ENCODE measurements around the gene RAB5B.
A peak's percentile ranks its signal among the peaks of the same experiment; 100 is the strongest.

The RAB5B gene, protein sequence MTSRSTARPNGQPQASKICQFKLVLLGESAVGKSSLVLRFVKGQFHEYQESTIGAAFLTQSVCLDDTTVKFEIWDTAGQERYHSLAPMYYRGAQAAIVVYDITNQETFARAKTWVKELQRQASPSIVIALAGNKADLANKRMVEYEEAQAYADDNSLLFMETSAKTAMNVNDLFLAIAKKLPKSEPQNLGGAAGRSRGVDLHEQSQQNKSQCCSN

DNA sequence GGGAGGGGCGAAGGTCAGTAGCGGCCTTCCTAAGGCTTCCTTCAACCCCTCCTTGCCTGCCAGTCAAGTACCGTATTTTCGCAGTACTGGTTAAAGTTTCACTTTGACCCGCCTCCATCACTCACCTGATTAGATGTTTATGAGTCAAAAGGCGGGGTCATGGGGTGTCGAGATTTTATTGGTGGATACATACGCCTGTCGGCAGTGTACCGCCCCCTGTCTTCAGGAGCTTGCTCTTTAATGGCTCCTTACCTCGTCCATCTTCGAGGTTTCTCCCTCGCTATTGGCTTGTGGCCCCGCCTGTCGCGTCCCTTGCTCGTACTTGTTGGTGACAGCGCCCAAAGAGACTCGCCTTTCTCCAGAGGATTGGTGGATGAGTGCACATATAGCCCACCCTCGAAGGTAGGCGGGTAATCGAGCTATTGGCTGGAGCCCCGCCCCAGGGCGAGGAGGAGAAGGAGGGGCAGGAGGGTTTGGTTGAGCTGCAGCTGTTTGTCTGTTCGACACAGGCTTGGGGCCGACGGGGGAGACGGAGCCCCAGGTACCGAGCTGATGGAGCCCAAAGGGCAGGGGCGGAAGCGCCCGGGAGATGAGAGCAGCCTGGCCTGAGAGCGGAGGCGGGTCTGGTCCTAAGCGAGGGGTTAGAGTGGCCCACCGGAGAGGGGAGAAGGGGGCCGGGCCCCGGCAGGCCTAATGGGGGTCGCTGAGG is at the start of gene RAB5B:
RAB5B (plus strand) TSS at position 480 of the 709 bp plus-strand sequence. CDS start 12,883 bp downstream, outside the sequence.
- peak; percentile 95 for DNase-seq (ENCODE audit: low read depth)

DNA sequence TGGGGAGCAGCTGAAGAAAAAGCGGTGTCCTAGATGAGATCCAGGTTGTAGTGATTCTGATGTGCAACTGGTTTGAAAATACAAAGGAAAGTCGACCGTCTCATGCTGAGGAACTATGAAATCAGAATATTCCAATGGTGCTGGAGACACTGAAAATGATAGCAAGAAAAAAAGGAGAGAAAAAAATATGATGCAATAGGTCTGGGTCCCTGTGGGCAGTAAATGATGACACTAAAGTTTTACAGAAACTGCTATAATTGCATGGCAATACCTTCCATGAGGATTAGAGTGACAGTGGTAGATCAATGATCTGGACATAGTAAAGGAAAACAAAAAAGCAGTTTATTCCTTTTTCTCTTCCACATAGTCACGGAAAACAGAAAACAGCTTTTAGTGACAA is 48.5 kb upstream of the RAB5B start:
- no peak for DNase-seq (ENCODE audit: low read depth)

- no peak for DNase-seq (ENCODE audit: low read depth)
These were observed 47.8 kb upstream of the RAB5B start for GRCh38 chr12:55925870-55926737.

DNA sequence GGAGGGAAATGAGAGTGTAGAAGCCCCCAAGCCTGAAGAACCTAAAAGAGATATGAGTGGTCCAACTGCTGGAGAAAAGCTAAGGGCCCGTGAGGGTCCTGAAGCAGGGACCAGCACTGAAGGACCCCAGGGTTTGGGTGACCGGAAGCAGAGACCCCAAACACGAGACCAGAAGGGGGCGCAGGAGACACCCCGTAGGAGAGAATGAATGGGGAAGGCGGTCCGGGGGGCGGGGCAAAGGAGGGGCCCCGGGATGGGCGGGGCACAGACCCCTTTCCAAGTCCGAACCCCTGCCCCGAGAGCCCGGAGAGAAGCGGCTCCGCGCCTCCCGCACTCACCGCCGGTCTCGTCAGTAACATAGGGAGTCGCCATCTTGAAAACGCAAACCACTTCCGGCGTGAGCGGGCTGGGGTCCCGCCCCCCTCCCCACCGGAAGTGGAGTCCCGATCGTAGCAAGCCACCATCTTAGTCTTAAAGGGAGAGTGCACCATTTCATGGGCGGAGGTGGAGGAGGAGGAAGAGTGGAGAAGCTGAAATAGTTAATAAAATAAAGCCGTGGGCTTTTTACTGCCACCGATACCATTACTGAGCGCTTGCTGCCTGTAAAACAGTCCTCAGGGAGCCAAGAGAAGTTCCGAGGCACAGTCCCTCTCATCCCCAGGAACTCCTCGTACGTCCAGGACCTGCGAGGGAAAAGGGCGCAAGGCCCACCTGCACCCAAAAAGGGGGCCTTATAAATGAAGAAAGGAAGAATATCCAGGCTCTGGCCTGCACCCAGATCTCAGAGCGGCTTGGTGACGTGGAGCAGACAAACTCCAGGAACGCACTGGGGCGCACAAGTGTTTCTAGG is 46.9 kb upstream of the RAB5B start:
- peak; percentile 84 for DNase-seq (ENCODE audit: low read depth)

- no peak for DNase-seq (ENCODE audit: low read depth)
These were observed 46.0 kb upstream of the RAB5B start, which contains the start of gene PYM1 for GRCh38 chr12:55927588-55928502. PYM1 (minus strand) TSS chr12:55927894; CDS start chr12:55927761, 133 bp downstream.

GRCh38 chr12:55929306-55929791 is 44.5 kb upstream of the RAB5B start:
- peak; percentile 45 for DNase-seq (ENCODE audit: low read depth)

- DNase-seq (ENCODE audit: low read depth), result peak; percentile 57
These were observed 43.0 kb upstream of the RAB5B start, which contains the start of gene DGKA for GRCh38 chr12:55930771-55931316. DGKA (plus strand) TSS chr12:55931162; CDS start chr12:55936504, 5,342 bp downstream.

DNA sequence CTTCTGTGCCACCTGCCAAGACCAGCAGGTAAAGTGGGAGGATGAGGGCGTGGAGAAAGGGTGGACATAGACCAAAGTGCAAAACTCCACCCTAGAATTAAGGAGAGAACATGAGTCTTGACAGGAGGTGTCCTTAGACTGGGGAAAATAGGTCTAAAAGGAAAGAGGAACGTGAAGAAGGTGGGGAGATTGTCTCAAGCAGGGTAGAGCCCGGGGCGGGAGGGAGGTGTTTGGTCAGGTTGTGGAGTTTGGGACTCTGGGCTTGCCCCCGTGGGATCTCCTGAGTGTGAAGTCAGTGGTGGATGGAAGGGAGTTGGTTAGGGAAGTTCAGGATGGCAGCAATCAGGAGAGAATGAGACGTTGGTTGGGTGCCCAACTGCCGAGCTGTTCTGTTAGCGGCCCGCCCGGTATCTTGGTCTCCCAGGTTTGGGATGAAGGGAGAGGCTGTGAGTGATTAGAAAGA is 42.5 kb upstream of the RAB5B start:
- DNase-seq (ENCODE audit: low read depth), result no peak

DNA sequence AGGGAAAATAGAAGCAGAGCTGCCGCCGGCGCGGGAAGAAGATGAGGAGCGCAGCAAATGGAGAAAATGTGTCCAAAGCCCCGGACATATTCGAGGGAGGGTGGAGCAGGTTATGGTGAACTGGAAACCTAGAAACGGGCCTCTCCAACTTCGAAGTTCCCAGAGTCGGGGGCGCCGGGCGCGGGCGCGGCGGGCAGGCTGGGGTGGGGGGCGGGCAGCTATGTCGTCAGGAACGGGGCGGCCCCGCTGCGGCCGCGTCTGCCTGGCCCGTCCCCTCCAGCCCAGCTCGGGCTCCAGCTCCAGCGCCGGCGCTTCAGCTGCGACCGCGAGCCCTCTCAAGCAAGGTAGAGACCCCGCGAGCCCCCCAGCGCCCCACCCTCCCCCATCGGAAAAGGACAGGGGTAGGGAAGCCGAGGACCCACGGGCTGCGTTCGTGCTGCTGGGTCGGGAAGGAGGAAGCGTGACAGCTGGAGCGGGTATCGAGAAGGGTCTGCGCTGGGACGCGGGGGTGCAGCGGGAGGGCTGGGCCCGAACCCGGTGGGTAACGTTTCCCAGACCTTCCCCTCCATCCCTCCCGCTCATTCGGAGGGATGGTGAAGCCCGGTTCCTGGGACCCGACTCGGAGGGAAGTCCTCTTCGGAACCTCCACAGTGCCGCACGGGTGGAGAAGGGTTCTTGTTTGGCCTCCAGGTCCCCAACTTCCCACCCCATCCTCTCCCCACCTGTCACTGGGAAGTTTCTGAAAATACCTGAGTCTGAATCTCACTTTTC is 41.9 kb upstream of the RAB5B start:
- no peak for DNase-seq (ENCODE audit: low read depth)

DNA sequence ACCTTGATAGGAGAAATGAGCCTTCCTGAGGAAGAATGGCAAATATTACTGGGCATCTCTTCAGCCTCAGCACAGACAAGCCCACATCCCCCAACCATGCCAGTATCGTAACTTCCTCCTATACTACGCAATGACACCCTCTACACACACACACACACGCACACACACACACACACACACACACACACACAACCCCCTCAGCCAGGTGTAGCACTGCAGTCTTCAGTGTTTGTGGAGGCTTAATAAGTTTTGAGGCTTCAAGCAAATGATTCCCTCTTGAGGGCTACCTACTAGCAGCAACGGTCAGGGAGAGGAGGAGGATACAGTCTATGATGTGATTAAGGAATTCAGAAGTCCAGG is 41.3 kb upstream of the RAB5B start:
- no peak for DNase-seq (ENCODE audit: low read depth)

DNA sequence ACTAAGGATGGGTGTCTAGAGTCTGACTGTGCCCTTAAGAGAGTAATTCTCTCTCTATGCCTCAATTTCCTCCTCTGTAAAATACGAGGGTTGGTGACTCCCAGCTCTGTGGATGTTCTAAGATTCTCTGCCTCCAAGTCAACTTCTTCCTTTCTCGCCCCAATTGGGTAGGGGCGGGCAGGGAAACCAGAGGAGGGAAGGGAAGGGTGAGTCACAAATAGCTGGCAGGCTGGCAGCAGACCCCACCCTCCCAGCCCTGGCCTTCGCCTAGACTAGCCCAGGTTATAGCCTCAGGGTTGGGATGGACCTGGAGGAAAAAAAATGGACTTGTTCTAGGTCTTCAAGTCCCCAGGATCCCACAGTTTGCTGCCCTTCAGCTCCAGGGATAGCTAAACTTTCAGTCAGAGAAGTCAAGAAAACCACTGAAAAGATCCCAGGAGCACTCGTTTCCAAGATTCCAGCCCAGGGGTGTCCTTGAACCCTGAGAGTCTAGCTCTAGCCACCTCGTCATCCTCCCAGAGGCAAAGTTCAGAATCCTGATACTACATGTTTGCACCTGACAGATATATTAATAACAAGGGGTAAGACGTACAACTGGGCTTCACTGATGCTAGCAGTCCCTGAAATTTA is 40.6 kb upstream of the RAB5B start:
- DNase-seq (ENCODE audit: low read depth), result no peak

GRCh38 chr12:55933799-55934742 is 39.8 kb upstream of the RAB5B start:
- DNase-seq (ENCODE audit: low read depth), result no peak

- DNase-seq (ENCODE audit: low read depth), result no peak
These were observed 39.1 kb upstream of the RAB5B start for GRCh38 chr12:55934773-55935172.

DNA sequence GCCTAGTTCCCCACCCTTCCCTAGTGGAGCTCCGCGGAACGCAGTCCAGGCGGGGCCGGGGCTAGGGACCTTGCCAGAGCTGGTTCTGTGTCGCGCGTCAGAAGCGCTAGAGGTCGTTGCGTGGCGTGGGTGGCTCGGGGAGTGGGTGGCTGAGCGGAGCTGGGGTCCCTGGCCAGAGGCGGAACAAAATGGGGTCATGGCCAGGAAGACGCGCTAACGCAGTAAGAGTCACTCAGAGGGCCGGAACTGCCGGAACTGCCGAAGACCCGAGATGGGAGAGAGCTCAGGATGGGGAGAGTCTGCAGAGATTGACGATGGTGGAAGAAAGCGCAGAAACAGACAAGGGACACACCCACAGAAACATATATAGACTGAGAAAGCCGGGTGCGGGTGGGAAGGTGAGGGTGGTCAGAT is 38.1 kb upstream of the RAB5B start:
- no peak for DNase-seq (ENCODE audit: low read depth)

- DNase-seq (ENCODE audit: low read depth), result no peak
These were observed 35.9 kb upstream of the RAB5B start for GRCh38 chr12:55937981-55938380.

- no peak for DNase-seq (ENCODE audit: low read depth)
These were observed 34.9 kb upstream of the RAB5B start for GRCh38 chr12:55938826-55939501.
